ENCODE results near the gene BMAL1. TPM values are rescaled to one million over a fixed set of nuclear protein-coding genes. Genes with fewer than 3 reads are reported as not detected.

The BMAL1 gene
- total RNA-seq, 1 donor: 13.0 TPM

DNA sequence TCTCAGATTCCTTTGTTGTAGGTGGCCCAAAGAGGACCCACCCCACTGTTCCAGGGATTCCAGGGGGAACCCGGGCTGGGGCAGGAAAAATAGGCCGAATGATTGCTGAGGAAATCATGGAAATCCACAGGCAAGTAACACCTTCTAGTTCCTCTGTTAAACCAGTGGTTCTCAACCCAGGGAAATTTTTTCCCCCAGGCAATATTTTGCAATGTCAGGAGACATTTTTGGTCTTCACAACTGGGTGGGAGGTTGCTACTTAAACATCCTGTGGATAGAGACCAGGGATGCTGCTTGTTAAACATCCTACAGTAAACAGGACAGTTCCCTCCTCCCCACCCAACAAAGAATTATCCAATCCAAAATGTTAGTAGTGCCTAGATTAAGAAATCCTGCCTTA is 100.7 kb downstream of the BMAL1 start:
- no peaks in the 10 kb centered on the region for H3K9me3 ChIP-seq (ENCODE audit: low read depth, low read length)
- DNase-seq (ENCODE audit: insufficient read length, low spot score, missing footprints): no peak
- H3K4me2 ChIP-seq (ENCODE audit: insufficient read depth, low read length): no peak overlapping the region
- TF ChIP-seq, protein P1, sequence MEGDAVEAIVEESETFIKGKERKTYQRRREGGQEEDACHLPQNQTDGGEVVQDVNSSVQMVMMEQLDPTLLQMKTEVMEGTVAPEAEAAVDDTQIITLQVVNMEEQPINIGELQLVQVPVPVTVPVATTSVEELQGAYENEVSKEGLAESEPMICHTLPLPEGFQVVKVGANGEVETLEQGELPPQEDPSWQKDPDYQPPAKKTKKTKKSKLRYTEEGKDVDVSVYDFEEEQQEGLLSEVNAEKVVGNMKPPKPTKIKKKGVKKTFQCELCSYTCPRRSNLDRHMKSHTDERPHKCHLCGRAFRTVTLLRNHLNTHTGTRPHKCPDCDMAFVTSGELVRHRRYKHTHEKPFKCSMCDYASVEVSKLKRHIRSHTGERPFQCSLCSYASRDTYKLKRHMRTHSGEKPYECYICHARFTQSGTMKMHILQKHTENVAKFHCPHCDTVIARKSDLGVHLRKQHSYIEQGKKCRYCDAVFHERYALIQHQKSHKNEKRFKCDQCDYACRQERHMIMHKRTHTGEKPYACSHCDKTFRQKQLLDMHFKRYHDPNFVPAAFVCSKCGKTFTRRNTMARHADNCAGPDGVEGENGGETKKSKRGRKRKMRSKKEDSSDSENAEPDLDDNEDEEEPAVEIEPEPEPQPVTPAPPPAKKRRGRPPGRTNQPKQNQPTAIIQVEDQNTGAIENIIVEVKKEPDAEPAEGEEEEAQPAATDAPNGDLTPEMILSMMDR (IDR thresholded peaks at IDR 0.05; ENCODE audit: extremely low read depth, low read depth, low read length): no peak
- H3K4me3 ChIP-seq (ENCODE audit: insufficient read depth, low read length): no peak overlapping the region
- H3K27ac ChIP-seq (ENCODE audit: low read depth, low read length): no peak overlapping the region
- no peaks in the 10 kb centered on the region for H3K27me3 ChIP-seq (ENCODE audit: insufficient read depth, low read length)
- H3K79me2 ChIP-seq (ENCODE audit: insufficient read depth, low read length): no peaks in the 10 kb centered on the region
- no peaks in the 10 kb centered on the region for H3K4me1 ChIP-seq (ENCODE audit: insufficient read depth, low read length)
- H4K20me1 ChIP-seq (ENCODE audit: insufficient read depth, low read length): no peaks in the 10 kb centered on the region
- no peak overlapping the region for H2AFZ ChIP-seq (ENCODE audit: low read length)
- peaks cover 25% of the 10 kb centered on the region for H3K36me3 ChIP-seq (ENCODE audit: insufficient read depth, low read length)

DNA sequence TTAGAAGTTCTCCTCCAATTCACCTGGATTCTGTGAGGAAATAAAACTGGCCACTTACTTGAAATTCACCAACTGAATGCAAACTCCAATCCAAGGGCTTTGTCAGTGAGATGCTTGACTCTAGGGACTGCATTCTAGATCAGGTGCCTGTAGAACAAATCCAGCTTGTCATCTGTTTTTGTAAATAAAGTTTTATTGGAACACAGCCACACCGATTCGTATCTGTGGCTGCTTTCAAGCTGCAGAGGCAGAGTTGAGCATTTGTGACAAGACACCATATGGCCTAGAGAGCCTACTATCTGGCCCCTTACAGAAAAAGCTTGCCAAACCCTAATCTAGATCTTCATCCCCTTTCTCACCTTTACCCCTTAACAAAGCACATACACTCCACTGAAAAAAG is 103.1 kb downstream of the BMAL1 start:
- Histone ChIP-seq H4K20me1 (ENCODE audit: insufficient read depth, low read length) (no peaks in the 10 kb centered on the region), H3K27me3 (ENCODE audit: insufficient read depth, low read length) (no peaks in the 10 kb centered on the region), H3K4me2 (ENCODE audit: insufficient read depth, low read length) (no peak overlapping the region), H3K27ac (ENCODE audit: low read depth, low read length) (no peak overlapping the region), H3K4me3 (ENCODE audit: insufficient read depth, low read length) (no peak overlapping the region), H2AFZ (ENCODE audit: low read length) (no peak overlapping the region), H3K79me2 (ENCODE audit: insufficient read depth, low read length) (no peaks in the 10 kb centered on the region), H3K9me3 (ENCODE audit: low read depth, low read length) (no peaks in the 10 kb centered on the region), H3K36me3 (ENCODE audit: insufficient read depth, low read length) (peaks cover 28% of the 10 kb centered on the region), H3K4me1 (ENCODE audit: insufficient read depth, low read length) (peaks cover 14% of the 10 kb centered on the region)
- TF ChIP-seq, protein P1 (IDR thresholded peaks at IDR 0.05; ENCODE audit: extremely low read depth, low read depth, low read length): no peak
- no peak for DNase-seq (ENCODE audit: insufficient read length, low spot score, missing footprints)

DNA sequence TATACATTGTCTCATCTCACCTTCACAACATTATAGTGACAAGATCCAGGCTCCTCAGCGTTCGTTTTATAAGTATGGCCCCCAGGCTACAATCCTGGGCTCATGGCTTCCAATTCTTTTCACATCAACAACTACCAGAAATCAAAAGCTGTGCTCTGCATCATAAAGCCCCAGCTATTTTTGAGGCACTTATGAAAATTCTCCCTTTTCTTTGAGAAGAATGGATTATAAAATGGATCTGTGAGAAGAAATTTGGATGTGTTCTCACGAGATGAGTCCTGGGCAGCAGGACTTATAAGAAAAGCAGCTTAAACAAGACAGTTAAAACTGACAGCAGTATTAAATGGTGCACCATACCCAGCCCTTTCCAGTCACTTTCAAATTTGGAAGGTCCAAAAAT is 105.2 kb downstream of the BMAL1 start:
- Histone ChIP-seq H3K9me3 (ENCODE audit: low read depth, low read length) (no peaks in the 10 kb centered on the region), H3K4me1 (ENCODE audit: insufficient read depth, low read length) (peaks cover 18% of the 10 kb centered on the region), H3K4me2 (ENCODE audit: insufficient read depth, low read length) (no peak overlapping the region), H3K4me3 (ENCODE audit: insufficient read depth, low read length) (no peak overlapping the region), H4K20me1 (ENCODE audit: insufficient read depth, low read length) (no peaks in the 10 kb centered on the region), H3K27ac (ENCODE audit: low read depth, low read length) (no peak overlapping the region), H2AFZ (ENCODE audit: low read length) (no peak overlapping the region), H3K36me3 (ENCODE audit: insufficient read depth, low read length) (peaks cover 41% of the 10 kb centered on the region), H3K27me3 (ENCODE audit: insufficient read depth, low read length) (no peaks in the 10 kb centered on the region), H3K79me2 (ENCODE audit: insufficient read depth, low read length) (no peaks in the 10 kb centered on the region)
- TF ChIP-seq, protein P1 (IDR thresholded peaks at IDR 0.05; ENCODE audit: extremely low read depth, low read depth, low read length): no peak
- DNase-seq (ENCODE audit: insufficient read length, low spot score, missing footprints): no peak

DNA sequence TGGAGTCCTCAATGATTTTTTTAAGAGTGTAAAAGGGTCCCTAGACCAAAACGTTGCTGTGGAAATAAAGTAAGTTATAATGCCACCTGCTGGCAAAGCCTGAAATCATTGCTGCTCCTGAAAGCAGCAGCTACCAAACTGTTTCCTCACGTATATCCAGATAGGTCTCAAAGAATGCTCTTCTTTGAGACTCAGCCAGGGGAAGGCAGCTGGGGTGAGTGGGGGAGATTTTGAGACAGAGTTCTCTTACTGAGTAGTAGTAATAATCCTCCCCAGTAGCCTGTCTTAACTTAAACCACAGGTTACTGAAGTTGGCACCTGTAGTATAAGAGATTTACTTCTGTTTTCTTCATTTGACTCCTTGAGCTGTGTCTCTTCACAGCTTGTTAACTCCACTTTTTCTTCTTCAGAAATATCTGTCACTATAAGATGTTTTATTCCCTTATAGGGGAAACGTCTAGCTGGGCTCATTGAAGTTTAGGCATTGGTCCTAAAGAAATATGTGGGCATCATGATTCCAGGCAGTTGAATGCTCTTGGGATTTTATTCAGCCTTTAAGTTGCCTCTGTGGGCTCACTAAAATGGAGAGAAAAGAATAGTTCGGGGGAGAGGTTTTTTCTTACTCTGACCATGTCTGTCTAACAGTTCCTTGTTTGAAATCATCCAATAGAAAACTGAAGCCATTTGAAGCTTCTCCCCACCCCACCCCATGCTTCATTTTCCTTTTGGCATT is 107.5 kb downstream of the BMAL1 start:
- TF ChIP-seq, protein P1 (IDR thresholded peaks at IDR 0.05; ENCODE audit: extremely low read depth, low read depth, low read length): peak; percentile 76
- peak overlapping the region; percentile 25 for H2AFZ ChIP-seq (ENCODE audit: low read length)
- H3K27me3 ChIP-seq (ENCODE audit: insufficient read depth, low read length): no peaks in the 10 kb centered on the region
- peak overlapping the region; percentile 79 for H3K27ac ChIP-seq (ENCODE audit: low read depth, low read length)
- no peaks in the 10 kb centered on the region for H3K9me3 ChIP-seq (ENCODE audit: low read depth, low read length)
- H3K4me3 ChIP-seq (ENCODE audit: insufficient read depth, low read length): peak overlapping the region; percentile 34
- H3K79me2 ChIP-seq (ENCODE audit: insufficient read depth, low read length): no peaks in the 10 kb centered on the region
- H4K20me1 ChIP-seq (ENCODE audit: insufficient read depth, low read length): no peaks in the 10 kb centered on the region
- H3K36me3 ChIP-seq (ENCODE audit: insufficient read depth, low read length): peaks cover 52% of the 10 kb centered on the region
- H3K4me2 ChIP-seq (ENCODE audit: insufficient read depth, low read length): peak overlapping the region; percentile 80
- peaks cover 18% of the 10 kb centered on the region for H3K4me1 ChIP-seq (ENCODE audit: insufficient read depth, low read length)
- DNase-seq (ENCODE audit: insufficient read length, low spot score, missing footprints): peak; percentile 45
